Hematopoietic multipotent progenitor cell treated with erythropoietin and hydrocortisone succinate and interleukin-3 and kit ligand, for 6 days (in vitro differentiated cells): ENCODE measurements around the gene ELMO3.

Source experiments
- DNase-seq: peaks from one replicate; pipeline ENCODE4 v3.0.0-alpha.2; 2015

ELMO3 gene

GRCh38 chr16:67226804-67227566 lies 28.1 kb downstream of the ELMO3 start, which contains the start of gene TMEM208:
TMEM208 (plus strand) TSS chr16:67227130; CDS start chr16:67227219, 89 bp downstream.
- peak; percentile 99 for DNase-seq

- DNase-seq = no peak
Measured at GRCh38 chr16:67227567-67227921, 28.6 kb downstream of the ELMO3 start.

GRCh38 chr16:67228034-67228785 lies 29.3 kb downstream of the ELMO3 start:
- no peak for DNase-seq

GRCh38 chr16:67228905-67229304 lies 30.0 kb downstream of the ELMO3 start:
- DNase-seq = no peak

GRCh38 chr16:67229906-67230808 lies 31.2 kb downstream of the ELMO3 start:
- DNase-seq = no peak

GRCh38 chr16:67230809-67231660 lies 32.1 kb downstream of the ELMO3 start:
- no peak for DNase-seq

GRCh38 chr16:67233596-67233995 lies 34.7 kb downstream of the ELMO3 start:
- no peak for DNase-seq

GRCh38 chr16:67234180-67234597 lies 35.3 kb downstream of the ELMO3 start:
- no peak for DNase-seq

GRCh38 chr16:67235816-67236562 lies 37.1 kb downstream of the ELMO3 start:
- peak; percentile 87 for DNase-seq

- DNase-seq = peak; percentile 91
Measured at GRCh38 chr16:67236563-67237395, 37.8 kb downstream of the ELMO3 start.

GRCh38 chr16:67237396-67238277 lies 38.7 kb downstream of the ELMO3 start:
- no peak for DNase-seq

- DNase-seq = no peak
Measured at GRCh38 chr16:67238278-67238575, 39.3 kb downstream of the ELMO3 start.

- no peak for DNase-seq
Measured at GRCh38 chr16:67238806-67239470, 40.0 kb downstream of the ELMO3 start.

GRCh38 chr16:67240506-67240905 lies 41.6 kb downstream of the ELMO3 start:
- DNase-seq = peak; percentile 37

- no peak for DNase-seq
Measured at GRCh38 chr16:67241008-67241900, 42.3 kb downstream of the ELMO3 start.

GRCh38 chr16:67242138-67242730 lies 43.3 kb downstream of the ELMO3 start:
- DNase-seq = no peak

GRCh38 chr16:67243481-67243880 lies 44.5 kb downstream of the ELMO3 start:
- no peak for DNase-seq
